ENCODE results near the gene NAA11.

- TF ChIP-seq CTCF (conservative IDR thresholded peaks at IDR 0.05), result no peak
- no peak for TF ChIP-seq EZH2 (IDR thresholded peaks at IDR 0.05; ENCODE audit: low read depth)
Measured at GRCh38 chr4:79358438-79358837, 32.6 kb upstream of the NAA11 start.

Data from PC-9 (cell line).